ENCODE results near the gene SPTLC1. TPM values are rescaled to one million over a fixed set of nuclear protein-coding genes. Genes with fewer than 3 reads are reported as not detected.
"Not testable (repeated sequence)": the region's sequence is repeated elsewhere in the genome, so short reads cannot be mapped to it uniquely, and the experiment has no call there.

The SPTLC1 gene
- total RNA-seq, 1 experiment from 2014 or later: 58.8 TPM

GRCh38 chr9:92140074-92140753, 25.0 kb upstream of the SPTLC1 start:
- POLR2A ChIA-PET: no interaction called here
- H3K9me3 ChIP-seq (ENCODE audit: control insufficient read depth, insufficient read depth, low read depth, low read length): no peaks in the 10 kb centered on the region
- peak; percentile 74 for ATAC-seq
- DNase-seq (ENCODE audit: low read depth, low spot score): no peak
- BruUV-seq (replicated peaks): no TSS peak
- CTCF ChIA-PET: interaction anchor here (0.6 to 1.3 kb wide), 4 partner anchors 10 to 102 kb away, joined by 3 to 4 read pairs (median 3); no protein-coding TSS in a partner anchor
- in situ Hi-C loops (cut with HindIII; ENCODE audit: low pct_unique_long_range_greater_than_20kb, low sequenced_read_pairs): no loop called here
- H3K4me1 ChIP-seq (ENCODE audit: control insufficient read depth, insufficient read depth, low read length): no peaks in the 10 kb centered on the region
- TF ChIP-seq CTCF (IDR thresholded peaks at IDR 0.05) (peak; percentile 81), TCF7L2 (IDR thresholded peaks at IDR 0.05; ENCODE audit: low read depth, low read length) (no peak)
- H3K27ac ChIP-seq (ENCODE audit: low read length): no peak overlapping the region
- intact Hi-C loops (cut with micrococcal nuclease; ENCODE audit: unreplicated experiment): no loop called here
- H3K27me3 ChIP-seq (ENCODE audit: control insufficient read depth, insufficient read depth, low read length): no peaks in the 10 kb centered on the region
- peak overlapping the region in 1 of 2 experiments; percentile 43; a peak in 2 of 4 replicates for H3K4me3 ChIP-seq (ENCODE audit: low read depth in 2 of 2, low read length in 2 of 2)
- H3K36me3 ChIP-seq (ENCODE audit: control insufficient read depth, insufficient read depth, low read length): no peaks in the 10 kb centered on the region

GRCh38 chr9:92138960-92139540, 23.8 kb upstream of the SPTLC1 start:
- CTCF ChIA-PET: interaction anchor here (0.6 to 1.4 kb wide), 3 partner anchors 16 to 75 kb away, joined by 3 read pairs; no protein-coding TSS in a partner anchor
- POLR2A ChIA-PET; BruUV-seq (replicated peaks); DNase-seq (ENCODE audit: low read depth, low spot score); H3K27ac ChIP-seq (ENCODE audit: low read length); ATAC-seq; in situ Hi-C loops (cut with HindIII; ENCODE audit: low pct_unique_long_range_greater_than_20kb, low sequenced_read_pairs); H3K27me3 ChIP-seq (ENCODE audit: control insufficient read depth, insufficient read depth, low read length); H3K4me1 ChIP-seq (ENCODE audit: control insufficient read depth, insufficient read depth, low read length); H3K9me3 ChIP-seq (ENCODE audit: control insufficient read depth, insufficient read depth, low read depth, low read length); H3K36me3 ChIP-seq (ENCODE audit: control insufficient read depth, insufficient read depth, low read length); H3K4me3 ChIP-seq (ENCODE audit: low read depth in 2 of 2, low read length in 2 of 2): not testable (repeated sequence)
- intact Hi-C loops (cut with micrococcal nuclease; ENCODE audit: unreplicated experiment): loop anchor here (5.0 kb wide), 1 partner anchor 103 kb away; no protein-coding TSS in a partner anchor

- BruUV-seq (replicated peaks): no TSS peak
- TF ChIP-seq CTCF (IDR thresholded peaks at IDR 0.05) (peak; percentile 82), POLR2AphosphoS5 (IDR thresholded peaks at IDR 0.05; ENCODE audit: low read depth, low read length) (no peak)
- in situ Hi-C loops (cut with HindIII; ENCODE audit: low pct_unique_long_range_greater_than_20kb, low sequenced_read_pairs): no loop called here
- H3K4me1 ChIP-seq (ENCODE audit: control insufficient read depth, insufficient read depth, low read length): no peaks in the 10 kb centered on the region
- POLR2A ChIA-PET: no interaction called here
- no peak overlapping the region for H3K4me3 ChIP-seq (ENCODE audit: low read depth in 2 of 2, low read length in 2 of 2)
- H3K36me3 ChIP-seq (ENCODE audit: control insufficient read depth, insufficient read depth, low read length): no peaks in the 10 kb centered on the region
- no peak overlapping the region for H3K27ac ChIP-seq (ENCODE audit: low read length)
- DNase-seq (ENCODE audit: low read depth, low spot score) (no peak), ATAC-seq (0 out of 2 replicates have a peak, but pooled peaks have one; percentile 62)
- no peaks in the 10 kb centered on the region for H3K9me3 ChIP-seq (ENCODE audit: control insufficient read depth, insufficient read depth, low read depth, low read length)
- intact Hi-C loops (cut with micrococcal nuclease; ENCODE audit: unreplicated experiment): loop anchor here (5.0 kb wide), 1 partner anchor 104 kb away; no protein-coding TSS in a partner anchor
- no peaks in the 10 kb centered on the region for H3K27me3 ChIP-seq (ENCODE audit: control insufficient read depth, insufficient read depth, low read length)
- CTCF ChIA-PET: interaction anchor here (0.6 to 1.4 kb wide), 5 partner anchors 15 to 287 kb away, joined by 3 to 4 read pairs (median 3); no protein-coding TSS in a partner anchor
Measured at GRCh38 chr9:92138157-92138959, 23.1 kb upstream of the SPTLC1 start.

Measured in Panc1 (cell line).